IPS-11a (cell line): ENCODE data around the gene PTPRD.
"Not testable (repeated sequence)": the region's sequence is repeated elsewhere in the genome, so short reads cannot be mapped to it uniquely, and the experiment has no call there.

ENCODE experiments used
- H3K4me3 ChIP-seq: one replicate; pipeline ENCODE4 v1.5.1; 2013; ENCODE audit warnings: low read depth, low read length, control low read depth

The PTPRD gene

GRCh38 chr9:8958358-8958757 is 1654.4 kb downstream of the PTPRD start:
- no peak overlapping the region for H3K4me3 ChIP-seq

- H3K4me3 ChIP-seq = no peak overlapping the region
Observed at GRCh38 chr9:8955315-8955714, 1657.5 kb downstream of the PTPRD start.

DNA sequence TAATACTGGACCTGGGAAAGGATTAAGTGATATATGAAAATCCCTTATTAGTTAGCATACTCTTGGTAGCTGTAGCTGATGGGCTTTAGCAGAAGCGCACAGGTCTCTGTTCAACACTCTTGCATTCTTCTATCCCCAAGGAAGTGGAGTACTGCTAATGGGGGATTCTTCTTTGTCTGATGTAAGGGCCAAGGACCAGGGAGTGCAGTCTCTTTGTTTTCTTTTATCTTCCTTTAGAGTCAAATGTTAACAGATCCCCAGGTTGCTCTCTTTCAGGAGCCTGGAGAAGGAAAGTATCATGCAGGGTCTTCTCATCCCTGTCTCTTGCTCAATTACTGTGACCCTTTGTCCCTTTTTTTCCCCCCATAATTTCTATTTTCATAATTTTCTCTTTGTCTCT is 1666.3 kb downstream of the PTPRD start:
- H3K4me3 ChIP-seq = no peak overlapping the region

GRCh38 chr9:8943392-8943791 is 1669.4 kb downstream of the PTPRD start:
- no peak overlapping the region for H3K4me3 ChIP-seq

GRCh38 chr9:8940650-8941049 is 1672.2 kb downstream of the PTPRD start:
- no peak overlapping the region for H3K4me3 ChIP-seq

DNA sequence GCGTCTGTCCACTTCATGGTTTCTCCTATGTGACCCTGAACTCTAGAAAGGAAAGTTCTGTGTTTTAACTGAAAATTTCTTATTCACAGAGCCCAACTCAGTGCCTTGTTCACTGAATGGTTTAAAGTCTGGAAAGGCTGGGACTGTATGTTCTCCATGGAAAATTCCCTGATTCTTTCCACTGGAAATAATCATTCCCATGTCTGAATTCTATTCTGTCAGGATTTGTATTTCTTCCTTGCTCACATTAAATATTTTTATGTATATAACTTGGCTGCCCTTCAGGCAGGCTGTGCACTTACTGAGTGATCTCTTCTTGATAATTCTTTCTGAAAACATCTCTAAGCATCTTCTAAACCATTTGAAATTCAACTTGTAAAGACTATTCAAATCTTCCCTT is 1686.3 kb downstream of the PTPRD start:
- no peak overlapping the region for H3K4me3 ChIP-seq

DNA sequence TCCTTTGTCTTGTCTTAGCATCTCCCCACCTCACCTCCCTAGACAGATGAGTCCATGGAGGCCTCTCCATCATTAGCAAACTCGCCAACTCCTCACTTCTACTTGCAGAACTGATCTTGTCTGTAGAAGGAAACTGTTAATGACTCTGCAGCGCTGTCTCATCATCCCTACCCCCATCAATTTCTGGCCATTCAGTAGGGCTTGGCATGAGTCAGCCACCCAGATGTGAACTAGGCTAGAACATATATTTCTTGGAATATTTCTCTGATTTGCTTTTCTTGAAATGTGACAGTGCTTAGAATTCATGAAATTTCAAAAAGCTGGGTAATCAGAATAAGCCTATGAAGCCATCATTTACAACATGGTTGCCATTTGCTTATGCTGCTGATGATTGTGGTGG is 1688.2 kb downstream of the PTPRD start:
- no peak overlapping the region for H3K4me3 ChIP-seq

- not testable (repeated sequence) for H3K4me3 ChIP-seq
Observed at GRCh38 chr9:8920478-8921183, 1692.2 kb downstream of the PTPRD start.

DNA sequence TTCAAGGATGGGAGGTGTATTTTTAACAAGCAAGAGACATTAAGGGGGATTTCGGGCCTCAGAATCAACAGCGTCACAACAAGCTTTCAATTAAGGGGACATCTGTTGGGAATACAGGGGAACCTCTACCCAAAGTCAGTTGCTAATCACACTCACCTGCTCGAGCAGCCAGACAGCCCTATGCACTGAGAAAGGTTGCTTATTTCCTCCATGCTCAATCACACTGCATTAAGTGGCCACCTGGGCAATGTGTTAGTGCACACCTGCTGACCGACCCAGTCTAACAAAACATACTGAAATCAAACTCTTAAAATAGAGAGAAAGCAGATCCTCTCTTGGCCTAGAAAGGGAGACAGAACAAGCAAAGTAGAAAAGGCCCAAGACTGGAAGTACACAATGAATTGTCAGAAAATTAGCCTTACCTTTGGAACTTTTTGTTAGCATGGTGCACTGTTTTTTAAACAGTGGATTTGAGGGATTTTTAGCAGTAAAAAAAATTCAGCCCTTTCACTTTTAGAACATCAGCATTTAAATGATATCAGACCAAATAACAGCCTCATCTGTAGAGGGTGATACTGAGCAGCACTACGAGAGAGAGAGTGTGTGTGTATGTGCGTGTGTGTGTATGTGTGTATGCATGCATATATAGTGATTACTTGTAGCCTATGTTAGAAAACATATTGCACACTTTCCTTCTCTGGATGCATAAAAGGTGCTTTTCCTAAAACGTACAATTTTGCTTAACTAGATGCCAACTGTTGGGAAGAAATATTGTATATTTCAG is 1694.7 kb downstream of the PTPRD start:
- no peak overlapping the region for H3K4me3 ChIP-seq

- H3K4me3 ChIP-seq = no peak overlapping the region
Observed at GRCh38 chr9:8916771-8917170, 1696.0 kb downstream of the PTPRD start.

GRCh38 chr9:8907868-8908267 is 1704.9 kb downstream of the PTPRD start:
- H3K4me3 ChIP-seq = no peak overlapping the region

DNA sequence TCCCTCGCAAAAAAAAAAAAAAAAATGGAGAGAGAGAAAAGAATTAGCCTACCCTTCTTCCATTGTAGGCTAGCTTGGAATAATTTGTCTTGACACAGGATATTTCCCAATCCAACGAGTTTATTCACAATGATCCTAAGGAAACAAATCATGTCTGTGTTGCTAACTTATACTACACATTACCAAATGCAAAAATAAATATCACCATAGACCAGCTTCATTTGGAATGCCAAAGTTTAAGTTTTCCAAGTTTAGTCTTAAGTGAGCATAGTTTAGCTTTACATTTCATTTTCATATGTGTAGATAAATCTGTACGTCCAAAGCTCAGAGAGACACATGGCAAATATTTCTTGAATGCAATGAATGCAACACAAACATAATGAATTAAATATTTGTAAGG is 1707.1 kb downstream of the PTPRD start:
- no peak overlapping the region for H3K4me3 ChIP-seq

- H3K4me3 ChIP-seq = no peak overlapping the region
Observed at GRCh38 chr9:8904771-8905515, 1707.9 kb downstream of the PTPRD start.

DNA sequence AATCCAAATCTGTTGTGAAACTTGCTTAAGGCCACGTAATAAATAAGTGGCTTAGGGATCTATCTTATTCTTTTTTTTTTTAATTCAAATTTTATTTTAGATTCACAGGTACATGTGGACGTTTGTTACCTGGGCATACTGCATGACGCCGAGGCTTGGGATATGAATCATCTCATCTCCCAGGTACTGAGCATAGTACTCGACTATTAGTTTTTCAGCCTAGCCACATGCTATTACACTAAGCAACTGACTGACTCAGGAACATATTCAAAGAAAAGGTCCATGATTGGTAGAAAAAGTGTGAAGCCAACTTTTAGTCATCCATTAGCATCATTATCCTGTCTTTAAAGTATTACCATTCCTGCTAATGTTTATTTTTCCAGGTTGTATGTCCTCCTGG is 1709.7 kb downstream of the PTPRD start:
- H3K4me3 ChIP-seq = no peak overlapping the region

- H3K4me3 ChIP-seq = no peak overlapping the region
Observed at GRCh38 chr9:8901146-8901545, 1711.7 kb downstream of the PTPRD start.

- H3K4me3 ChIP-seq = no peak overlapping the region
Observed at GRCh38 chr9:8899511-8899910, 1713.3 kb downstream of the PTPRD start.

DNA sequence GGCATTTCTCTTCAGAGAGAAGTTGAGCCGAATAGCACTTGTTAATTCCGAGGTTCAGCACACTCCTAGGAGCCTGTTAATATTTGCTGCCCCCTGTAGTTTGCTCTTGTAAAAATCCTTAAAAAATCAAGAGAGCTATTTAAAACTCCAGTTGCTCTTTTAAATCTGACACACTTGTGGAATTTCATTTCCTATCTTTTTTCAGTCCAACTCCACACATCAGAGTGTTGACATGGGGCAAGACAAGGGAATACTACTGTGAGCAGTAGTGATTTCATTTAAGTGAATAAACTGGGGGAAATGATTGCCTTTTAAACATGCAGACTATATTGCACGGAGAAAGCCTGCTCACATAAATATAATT is 1717.0 kb downstream of the PTPRD start:
- H3K4me3 ChIP-seq = no peak overlapping the region

GRCh38 chr9:8895106-8895860 is 1717.5 kb downstream of the PTPRD start:
- no peak overlapping the region for H3K4me3 ChIP-seq

DNA sequence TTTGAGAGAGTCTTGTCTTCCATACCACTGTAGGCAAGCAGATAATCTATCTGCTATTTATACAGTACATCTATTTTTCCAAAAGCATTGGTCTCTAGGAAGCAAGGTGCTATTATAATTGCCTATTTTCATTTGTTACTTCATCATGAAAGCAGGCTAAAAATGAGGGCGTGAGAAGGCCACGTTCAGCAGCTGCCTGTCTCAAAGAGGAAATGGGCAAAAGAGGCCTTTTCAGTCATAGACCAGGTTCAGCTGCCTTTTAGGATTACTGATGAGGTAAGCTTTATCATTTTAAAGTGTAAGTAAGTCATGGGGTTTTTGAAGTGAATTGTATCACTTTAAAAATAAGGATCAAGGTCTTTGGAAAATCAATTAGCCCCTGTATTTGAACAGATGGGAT is 1722.1 kb downstream of the PTPRD start:
- H3K4me3 ChIP-seq = no peak overlapping the region

DNA sequence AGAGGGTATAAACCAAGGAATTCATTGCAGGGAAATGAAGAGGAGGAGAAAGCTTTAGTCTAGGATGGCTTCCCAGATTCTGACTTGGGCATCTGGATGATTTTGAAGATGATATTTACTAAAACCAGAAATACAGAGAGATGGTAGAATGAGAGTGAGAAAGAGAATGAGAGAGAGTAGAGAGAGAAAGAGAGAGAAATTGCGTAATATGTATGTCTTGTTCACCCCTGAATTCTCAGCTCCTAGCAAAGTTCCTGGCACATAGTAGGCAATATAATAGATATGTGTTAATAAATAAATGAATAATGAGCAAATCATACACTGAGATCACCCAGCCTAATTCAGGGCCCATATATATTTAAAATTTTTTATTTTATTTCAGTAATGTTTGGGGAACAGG is 1723.7 kb downstream of the PTPRD start:
- no peak overlapping the region for H3K4me3 ChIP-seq

- no peak overlapping the region for H3K4me3 ChIP-seq
Observed at GRCh38 chr9:8888591-8888990, 1724.2 kb downstream of the PTPRD start.
